ENCODE results near the gene KRTAP3-1. TPM values are rescaled to one million over a fixed set of nuclear protein-coding genes. Genes with fewer than 3 reads are reported as not detected.
"Not testable (repeated sequence)": the region's sequence is repeated elsewhere in the genome, so short reads cannot be mapped to it uniquely, and the experiment has no call there.

Gene KRTAP3-1
- total RNA-seq (2014; rRNA removed; shearing (Covaris generic)): not detected in 2 replicates
- not detected in 2 replicates for polyA plus RNA-seq (2015; cell fraction: cytosol; rRNA removed)
- not detected in 2 replicates for polyA plus RNA-seq (2015; cell fraction: nucleus; rRNA removed)

DNA sequence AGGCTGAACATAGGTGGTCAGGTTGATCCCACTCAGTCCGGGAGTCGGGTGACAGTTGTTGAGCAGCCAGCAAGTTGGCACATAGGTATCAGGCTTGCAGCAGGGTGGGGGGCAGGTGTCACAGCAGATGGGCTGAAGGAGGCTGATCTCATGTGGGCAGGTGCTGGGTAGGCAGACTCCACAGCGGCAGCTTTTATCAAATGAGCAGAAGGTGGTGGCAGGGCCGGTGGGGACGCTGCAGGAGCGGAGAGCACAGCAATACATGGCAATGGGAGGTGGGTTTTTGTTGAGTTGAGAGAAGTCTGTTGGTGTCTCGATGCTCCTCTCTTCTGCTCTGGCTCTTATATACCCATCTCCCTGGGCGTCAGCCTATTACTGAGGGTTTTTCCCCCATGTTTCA is at the start of gene KRTAP3-1:
Gene KRTAP3-1 (minus strand): TSS at position 318 of the 400 bp plus-strand sequence. CDS start 54 bp downstream, at position 264.
- in situ Hi-C loops (cut with HindIII; ENCODE audit: low pct_unique_long_range_greater_than_20kb, low sequenced_read_pairs): no loop called here
- DNase-seq (ENCODE audit: low read depth, low spot score): no peak

DNA sequence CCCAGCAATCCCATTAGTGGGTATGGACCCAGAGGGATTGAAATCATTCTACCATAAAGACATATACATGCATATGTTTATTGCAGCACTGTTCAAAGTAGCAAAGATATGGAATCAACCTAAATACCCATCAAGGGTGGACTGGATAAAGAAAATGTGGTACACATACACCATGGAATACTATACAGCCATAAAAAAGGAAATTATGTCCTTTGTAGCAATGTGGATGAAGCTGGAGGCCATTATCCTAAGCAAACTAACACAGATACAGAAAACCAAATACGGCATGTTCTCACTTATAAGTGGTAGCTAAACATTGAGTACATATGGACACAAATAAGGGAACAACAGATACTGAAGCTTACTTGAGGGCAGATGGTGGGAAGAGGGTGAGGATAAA is 48.6 kb upstream of the KRTAP3-1 start:
- in situ Hi-C loops (cut with HindIII; ENCODE audit: low pct_unique_long_range_greater_than_20kb, low sequenced_read_pairs): no loop called here
- no peak for DNase-seq (ENCODE audit: low read depth, low spot score)

DNA sequence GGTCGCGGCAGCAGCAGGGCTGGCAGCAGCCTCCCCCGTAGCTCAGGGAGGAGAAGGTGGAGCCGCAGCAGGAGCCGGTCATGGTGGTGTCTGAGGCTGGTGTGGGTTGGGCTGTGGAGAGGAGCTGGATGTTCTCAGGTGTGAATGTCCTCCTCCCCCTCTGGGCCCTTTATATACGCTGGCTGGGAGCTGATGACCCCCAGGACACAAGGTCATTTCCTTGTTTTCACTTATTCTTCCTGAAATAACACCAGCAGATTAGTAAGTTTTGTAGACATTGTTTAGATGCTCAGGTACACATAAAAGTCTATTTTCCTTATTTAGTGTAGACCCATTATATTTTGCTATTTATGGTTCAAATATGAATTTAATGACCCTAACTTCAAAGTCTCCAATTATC is 46.2 kb upstream of the KRTAP3-1 start, which contains the start of gene KRTAP2-2:
Gene KRTAP2-2 (minus strand): TSS at position 101 of the 400 bp plus-strand sequence. CDS start 19 bp downstream, at position 82.
- DNase-seq (ENCODE audit: low read depth, low spot score); in situ Hi-C loops (cut with HindIII; ENCODE audit: low pct_unique_long_range_greater_than_20kb, low sequenced_read_pairs): not testable (repeated sequence)

DNA sequence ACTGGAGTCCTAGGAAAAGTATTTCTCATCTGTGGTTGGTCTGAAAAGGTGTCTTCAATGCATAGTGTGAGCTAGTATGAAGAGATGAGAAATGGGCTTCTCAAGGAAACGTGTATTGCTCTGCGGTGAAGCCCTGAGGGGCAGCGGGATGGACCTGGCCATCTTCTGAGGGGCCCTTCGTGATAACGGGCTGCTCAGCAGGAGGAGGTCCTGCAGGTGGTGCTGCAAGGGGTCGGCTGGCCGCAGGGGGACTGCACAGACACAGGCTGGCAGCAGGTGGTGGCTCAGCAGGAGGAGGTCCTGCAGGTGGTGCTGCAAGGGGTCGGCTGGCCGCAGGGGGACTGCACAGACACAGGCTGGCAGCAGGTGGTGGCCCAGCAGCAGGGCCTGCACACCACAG is 45.6 kb upstream of the KRTAP3-1 start:
- DNase-seq (ENCODE audit: low read depth, low spot score); in situ Hi-C loops (cut with HindIII; ENCODE audit: low pct_unique_long_range_greater_than_20kb, low sequenced_read_pairs): not testable (repeated sequence)

DNA sequence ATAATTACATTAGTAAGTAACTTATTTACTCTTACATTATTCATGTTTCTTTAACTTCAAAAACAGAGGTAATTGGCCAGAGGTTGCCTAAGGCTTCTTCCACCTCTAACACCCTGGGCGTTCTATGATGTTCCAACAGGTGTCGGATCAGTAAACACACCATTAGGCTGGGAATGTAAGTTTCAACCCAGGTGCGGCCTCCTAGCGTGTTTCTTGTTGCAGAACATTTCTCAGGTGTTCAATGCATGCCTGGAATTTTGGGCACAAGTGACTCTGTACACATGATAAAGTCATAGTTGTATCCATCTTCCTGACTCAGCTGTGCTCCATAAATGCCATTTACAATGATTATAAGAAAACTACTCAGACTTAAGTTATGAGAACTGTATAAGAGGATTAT is 45.1 kb upstream of the KRTAP3-1 start:
- DNase-seq (ENCODE audit: low read depth, low spot score): no peak
- in situ Hi-C loops (cut with HindIII; ENCODE audit: low pct_unique_long_range_greater_than_20kb, low sequenced_read_pairs): no loop called here

DNA sequence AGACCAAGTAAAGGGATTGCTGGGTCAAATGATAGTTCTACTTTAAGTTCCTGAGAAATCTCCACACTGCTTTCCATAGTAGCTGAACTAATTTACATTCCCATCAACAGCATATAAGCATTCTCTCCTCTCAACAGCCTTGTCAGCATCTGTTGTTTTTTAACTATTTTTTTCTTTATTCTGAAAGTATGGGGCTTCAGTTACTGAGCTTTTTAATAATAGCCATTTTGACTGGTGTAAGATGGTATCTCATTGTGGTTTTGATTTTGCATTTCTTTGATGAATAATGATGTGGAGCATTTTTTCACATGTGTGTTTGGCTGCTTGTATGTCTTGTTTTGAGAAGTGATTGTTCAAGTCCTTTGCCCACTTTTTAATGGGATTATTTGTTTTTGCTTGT is 43.6 kb upstream of the KRTAP3-1 start:
- DNase-seq (ENCODE audit: low read depth, low spot score): no peak
- in situ Hi-C loops (cut with HindIII; ENCODE audit: low pct_unique_long_range_greater_than_20kb, low sequenced_read_pairs): no loop called here

DNA sequence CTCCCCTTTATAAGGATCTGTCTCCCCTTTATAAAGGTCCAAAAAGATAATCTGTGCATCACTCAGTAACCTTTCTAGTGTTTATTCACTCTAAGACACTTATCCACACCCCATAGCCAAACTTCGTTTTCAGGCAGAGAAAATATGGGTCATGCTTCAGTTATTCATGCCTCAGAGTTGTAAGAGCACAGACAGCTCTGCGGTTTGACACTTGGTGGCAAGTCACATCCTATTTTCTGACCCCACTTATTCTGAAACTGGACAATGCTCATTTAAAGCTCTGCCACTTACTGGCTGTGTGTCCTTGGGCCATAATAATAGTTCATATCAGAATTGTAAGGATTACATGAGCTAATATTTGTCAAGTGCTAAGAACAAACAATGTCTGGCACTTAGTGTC is 40.2 kb upstream of the KRTAP3-1 start:
- DNase-seq (ENCODE audit: low read depth, low spot score): no peak
- in situ Hi-C loops (cut with HindIII; ENCODE audit: low pct_unique_long_range_greater_than_20kb, low sequenced_read_pairs): no loop called here

DNA sequence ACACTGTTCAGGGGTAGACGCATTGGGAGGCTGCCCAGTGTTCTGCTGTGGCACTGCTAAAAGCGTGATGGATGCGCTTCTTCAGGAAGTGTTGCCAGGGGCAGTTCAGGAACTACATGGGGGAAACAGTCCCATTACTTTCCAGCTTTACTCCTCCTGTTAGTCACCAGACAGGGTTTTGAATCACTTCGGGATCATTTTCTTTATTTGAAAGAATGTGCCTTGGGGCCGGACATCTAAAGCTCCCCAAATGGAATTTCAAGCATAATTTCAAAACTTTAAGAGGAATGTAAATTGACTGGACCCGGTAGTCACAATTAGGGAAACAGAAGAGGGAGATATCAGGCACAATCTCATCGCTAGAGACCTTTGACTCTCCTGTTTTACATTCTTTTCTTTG is 39.5 kb upstream of the KRTAP3-1 start:
- no peak for DNase-seq (ENCODE audit: low read depth, low spot score)
- in situ Hi-C loops (cut with HindIII; ENCODE audit: low pct_unique_long_range_greater_than_20kb, low sequenced_read_pairs): no loop called here

DNA sequence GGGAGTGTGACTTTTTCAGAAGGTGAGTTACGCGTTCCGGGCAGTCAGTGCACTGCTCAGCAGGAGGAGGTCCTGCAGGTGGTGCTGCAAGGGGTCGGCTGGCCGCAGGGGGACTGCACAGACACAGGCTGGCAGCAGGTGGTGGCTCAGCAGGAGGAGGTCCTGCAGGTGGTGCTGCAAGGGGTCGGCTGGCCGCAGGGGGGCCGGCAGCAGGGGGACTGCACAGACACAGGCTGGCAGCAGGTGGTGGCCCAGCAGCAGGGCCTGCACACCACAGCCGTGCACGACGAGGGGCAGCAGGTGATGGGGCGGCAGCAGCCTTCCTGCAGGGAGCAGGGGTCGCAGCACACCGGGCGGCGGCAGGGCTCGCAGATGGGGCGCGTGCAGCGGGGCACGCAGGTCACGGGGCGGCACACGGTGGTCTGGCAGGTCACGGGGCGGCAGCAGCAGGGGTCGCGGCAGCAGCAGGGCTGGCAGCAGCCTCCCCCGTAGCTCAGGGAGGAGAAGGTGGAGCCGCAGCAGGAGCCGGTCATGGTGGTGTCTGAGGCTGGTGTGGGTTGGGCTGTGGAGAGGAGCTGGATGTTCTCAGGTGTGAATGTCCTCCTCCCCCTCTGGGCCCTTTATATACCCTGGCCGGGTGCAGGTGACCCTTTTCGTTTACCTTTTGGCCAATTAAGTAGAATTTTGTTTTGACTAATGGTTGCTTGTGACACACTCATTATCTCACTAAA is 38.0 kb upstream of the KRTAP3-1 start, which contains the start of gene KRTAP2-1:
Gene KRTAP2-1 (minus strand): TSS at position 582 of the 731 bp plus-strand sequence. CDS start 49 bp downstream, at position 533.
- in situ Hi-C loops (cut with HindIII; ENCODE audit: low pct_unique_long_range_greater_than_20kb, low sequenced_read_pairs); DNase-seq (ENCODE audit: low read depth, low spot score): not testable (repeated sequence)

DNA sequence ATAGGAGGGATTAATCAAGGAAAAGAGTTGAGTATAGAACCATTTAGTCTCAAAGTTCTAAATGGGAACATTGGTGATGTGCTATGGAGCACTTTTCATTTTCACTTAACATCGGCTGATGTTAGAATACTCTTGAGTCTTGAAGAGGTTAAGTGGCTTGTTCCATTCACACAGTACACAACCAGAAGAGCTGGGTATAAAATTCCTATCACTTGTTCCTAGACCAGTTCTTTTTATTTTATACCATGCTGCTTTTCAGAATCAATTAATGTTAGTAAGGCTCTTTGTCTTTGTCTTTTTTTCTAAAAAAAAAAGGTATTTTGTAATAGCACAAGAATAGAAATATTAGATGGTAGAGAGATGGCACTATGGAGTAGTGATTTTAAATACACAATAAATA is 34.0 kb upstream of the KRTAP3-1 start:
- DNase-seq (ENCODE audit: low read depth, low spot score): no peak
- in situ Hi-C loops (cut with HindIII; ENCODE audit: low pct_unique_long_range_greater_than_20kb, low sequenced_read_pairs): no loop called here

DNA sequence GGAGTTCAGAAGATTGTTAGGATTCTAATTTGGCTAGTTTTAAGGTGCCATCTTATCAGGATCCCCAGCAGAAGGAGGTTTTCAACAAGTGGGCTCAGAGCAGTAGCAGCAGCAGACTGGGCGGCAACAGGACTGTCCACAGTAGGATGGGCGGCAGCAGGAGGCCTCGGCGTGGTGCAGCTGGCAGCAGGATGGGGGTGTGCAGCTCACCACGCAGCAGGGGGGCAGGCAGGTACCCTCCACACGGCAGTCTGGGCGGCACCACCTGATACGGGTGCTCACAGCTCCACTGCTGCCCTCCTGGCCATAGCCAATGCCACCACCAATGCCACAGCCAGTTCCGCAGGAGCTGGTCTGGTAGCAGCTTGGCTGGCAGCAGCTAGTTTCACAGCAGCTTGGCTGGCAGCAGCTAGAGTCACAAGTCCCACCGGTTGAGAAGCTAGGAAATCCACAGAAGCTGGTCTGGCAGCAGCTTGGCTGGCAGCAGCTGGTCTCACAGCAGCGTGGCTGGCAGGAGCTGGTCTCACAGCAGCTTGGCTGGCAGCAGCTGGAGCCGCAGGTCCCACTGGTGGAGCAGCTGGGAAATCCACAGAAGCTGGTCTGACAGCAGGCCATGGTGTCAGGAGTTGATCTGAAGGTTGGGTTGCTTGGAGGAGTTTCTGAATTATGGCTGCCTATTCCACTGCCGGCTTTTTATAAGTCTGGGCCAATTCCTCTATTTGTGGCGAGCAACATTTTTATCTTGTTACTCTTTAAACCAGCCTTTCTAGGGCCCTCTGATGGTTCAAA is 32.0 kb upstream of the KRTAP3-1 start, which contains the start of gene KRTAP1-1:
Gene KRTAP1-1 (minus strand): TSS at position 668 of the 789 bp plus-strand sequence. CDS start 53 bp downstream, at position 615.
- in situ Hi-C loops (cut with HindIII; ENCODE audit: low pct_unique_long_range_greater_than_20kb, low sequenced_read_pairs): not testable (repeated sequence)

DNA sequence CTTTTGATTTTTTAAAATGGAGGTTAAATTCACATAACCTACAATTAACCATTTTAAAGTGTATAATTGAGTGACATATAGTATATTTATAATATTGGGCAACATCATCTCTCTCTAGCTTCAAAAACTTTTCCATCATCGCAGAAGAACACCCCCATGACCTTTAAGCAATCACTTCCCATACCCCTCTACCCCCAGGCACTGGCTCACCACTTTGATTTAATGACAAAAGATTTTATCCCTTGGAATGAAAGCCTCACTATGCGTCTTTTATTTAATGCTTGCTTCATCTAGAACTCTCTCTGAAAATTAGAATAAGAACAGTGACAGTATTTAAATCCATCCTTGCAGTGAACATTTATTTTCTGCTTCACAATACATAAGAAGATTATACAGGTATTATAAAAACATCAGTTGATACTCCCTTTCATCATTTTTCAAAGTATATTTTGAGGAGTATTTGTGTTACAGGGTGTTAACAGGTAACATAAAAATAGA is 29.0 kb upstream of the KRTAP3-1 start:
- DNase-seq (ENCODE audit: low read depth, low spot score): no peak
- in situ Hi-C loops (cut with HindIII; ENCODE audit: low pct_unique_long_range_greater_than_20kb, low sequenced_read_pairs): no loop called here

More for the DNA sequence above, 32.0 kb upstream of the KRTAP3-1 start, which contains the start of gene KRTAP1-1:
- DNase-seq (ENCODE audit: low read depth, low spot score): not testable (repeated sequence)

DNA sequence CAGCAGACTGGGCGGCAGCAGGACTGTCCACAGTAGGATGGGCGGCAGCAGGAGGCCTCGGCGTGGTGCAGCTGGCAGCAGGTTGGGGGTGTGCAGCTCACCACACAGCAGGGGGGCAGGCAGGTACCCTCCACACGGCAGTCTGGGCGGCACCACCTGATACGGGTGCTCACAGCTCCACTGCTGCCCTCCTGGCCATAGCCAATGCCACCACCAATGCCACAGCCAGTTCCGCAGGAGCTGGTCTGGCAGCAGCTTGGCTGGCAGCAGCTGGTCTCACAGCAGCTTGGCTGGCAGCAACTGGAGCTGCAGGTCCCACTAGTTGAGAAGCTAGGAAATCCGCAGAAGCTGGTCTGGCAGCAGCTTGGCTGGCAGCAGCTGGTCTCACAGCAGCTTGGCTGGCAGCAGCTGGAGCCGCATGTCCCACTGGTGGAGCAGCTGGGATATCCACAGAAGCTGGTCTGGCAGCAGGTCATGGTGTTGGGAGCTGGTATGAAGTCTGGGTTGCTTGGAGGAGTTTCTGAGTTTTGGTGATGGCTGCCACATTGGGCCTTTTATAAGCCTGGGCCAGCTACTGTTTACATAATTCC is 25.5 kb upstream of the KRTAP3-1 start, which contains the start of gene KRTAP1-3:
Gene KRTAP1-3 (minus strand): TSS at position 529 of the 590 bp plus-strand sequence. CDS start 53 bp downstream, at position 476.
- in situ Hi-C loops (cut with HindIII; ENCODE audit: low pct_unique_long_range_greater_than_20kb, low sequenced_read_pairs): not testable (repeated sequence)

DNA sequence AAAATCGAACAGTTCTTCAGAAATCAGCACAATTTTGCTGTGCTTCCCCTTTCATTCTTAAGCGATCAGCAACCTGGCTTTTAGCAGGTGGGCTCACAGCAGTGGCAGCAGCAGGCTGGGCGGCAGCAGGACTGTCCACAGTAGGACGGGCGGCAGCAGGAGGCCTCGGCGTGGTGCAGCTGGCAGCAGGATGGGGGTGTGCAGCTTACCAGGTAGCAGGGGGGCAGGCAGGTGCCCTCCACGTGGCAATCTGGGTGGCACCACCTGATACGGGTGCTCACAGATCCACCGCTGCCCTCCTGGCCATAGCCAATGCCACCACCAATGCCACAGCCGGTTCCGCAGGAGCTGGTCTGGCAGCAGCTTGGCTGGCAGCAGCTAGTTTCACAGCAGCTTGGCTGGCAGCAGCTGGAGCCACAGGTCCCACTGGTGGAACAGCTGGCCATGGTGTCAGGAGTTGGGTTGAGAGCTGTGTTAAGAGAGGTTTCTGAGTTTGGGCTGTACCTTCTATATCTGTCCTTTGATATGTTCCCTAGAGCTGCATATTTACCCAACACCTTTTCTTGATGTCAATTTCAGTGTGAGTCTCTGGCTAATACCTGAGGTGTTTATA is 20.8 kb upstream of the KRTAP3-1 start, which contains the start of gene KRTAP1-4:
Gene KRTAP1-4 (minus strand): TSS at position 563 of the 613 bp plus-strand sequence. CDS start 117 bp downstream, at position 446.
- no peak for DNase-seq (ENCODE audit: low read depth, low spot score)
- in situ Hi-C loops (cut with HindIII; ENCODE audit: low pct_unique_long_range_greater_than_20kb, low sequenced_read_pairs): no loop called here

More for the DNA sequence above, 25.5 kb upstream of the KRTAP3-1 start, which contains the start of gene KRTAP1-3:
- not testable (repeated sequence) for DNase-seq (ENCODE audit: low read depth, low spot score)

DNA sequence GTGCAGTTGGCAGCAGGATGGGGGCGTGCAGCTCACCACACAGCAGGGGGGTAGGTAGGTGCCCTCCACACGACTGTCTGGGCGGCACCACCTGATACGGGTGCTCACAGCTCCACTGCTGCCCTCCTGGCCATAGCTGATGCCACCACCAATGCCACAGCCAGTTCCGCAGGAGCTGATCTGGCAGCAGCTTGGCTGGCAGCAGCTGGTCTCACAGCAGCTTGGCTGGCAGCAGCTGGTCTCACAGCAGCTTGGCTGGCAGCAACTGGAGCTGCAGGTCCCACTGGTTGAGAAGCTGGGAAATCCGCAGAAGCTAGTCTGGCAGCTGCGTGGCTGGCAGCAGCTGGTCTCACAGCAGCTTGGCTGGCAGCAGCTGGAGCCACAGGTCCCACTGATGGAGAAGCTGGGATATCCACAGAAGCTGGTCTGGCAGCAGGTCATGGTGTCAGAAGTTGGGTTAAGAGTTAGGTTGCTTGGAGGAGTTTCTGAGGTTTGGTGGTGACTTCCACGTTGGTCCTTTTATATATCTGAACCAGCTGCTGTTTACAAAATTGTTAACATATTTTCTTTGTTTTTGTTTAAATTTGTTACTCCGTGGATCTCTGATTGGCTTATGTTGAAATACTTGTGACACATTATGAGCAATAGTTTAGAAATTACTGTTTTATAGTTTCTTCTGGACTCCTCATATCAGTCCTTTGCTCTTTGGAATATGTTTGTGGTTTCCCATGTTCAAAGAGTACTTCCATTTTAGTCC is 18.0 kb upstream of the KRTAP3-1 start, which contains the start of gene KRTAP1-5:
Gene KRTAP1-5 (minus strand): TSS at position 494 of the 757 bp plus-strand sequence. CDS start 53 bp downstream, at position 441.
- in situ Hi-C loops (cut with HindIII; ENCODE audit: low pct_unique_long_range_greater_than_20kb, low sequenced_read_pairs): no loop called here
- DNase-seq (ENCODE audit: low read depth, low spot score): no peak

DNA sequence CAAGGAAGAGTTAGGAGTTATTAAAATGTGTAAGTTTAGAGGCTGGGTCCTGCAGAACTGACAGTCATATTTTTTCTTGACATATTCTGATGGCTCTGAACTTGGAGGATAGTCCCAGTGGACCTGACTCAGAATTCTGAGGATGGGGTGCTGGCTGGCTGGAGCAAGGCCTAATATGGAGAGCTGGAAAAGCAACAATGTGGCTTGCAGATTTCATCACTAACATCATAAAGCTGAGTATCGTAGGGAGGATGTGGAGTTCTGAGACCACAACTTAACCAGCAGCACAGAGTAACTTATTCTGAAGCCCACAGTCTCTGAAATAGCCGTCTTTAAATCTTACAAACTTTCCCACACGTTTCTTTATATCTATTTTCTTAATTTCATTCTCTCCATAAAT is 15.8 kb upstream of the KRTAP3-1 start:
- in situ Hi-C loops (cut with HindIII; ENCODE audit: low pct_unique_long_range_greater_than_20kb, low sequenced_read_pairs): no loop called here
- DNase-seq (ENCODE audit: low read depth, low spot score): no peak

Data from SK-MEL-5 (cell line).